Measurements from ENCODE around the gene TM9SF4. TPM values are rescaled to one million over a fixed set of nuclear protein-coding genes. Genes with fewer than 3 reads are reported as not detected.
"Not testable (repeated sequence)": the region's sequence is repeated elsewhere in the genome, so short reads cannot be mapped to it uniquely, and the experiment has no call there.

The TM9SF4 gene
- total RNA-seq, 1 donor from 2014 or later, result 39.6 TPM

GRCh38 chr20:32191422-32191821 lies 81.9 kb downstream of the TM9SF4 start:
- no peaks in the 10 kb centered on the region for H3K27me3 ChIP-seq (ENCODE audit: control insufficient read depth, insufficient read depth, low read length)
- TF ChIP-seq CTCF (IDR thresholded peaks at IDR 0.05; ENCODE audit: insufficient read depth, low read length, poor library complexity, severe bottlenecking), result no peak
- no peak for DNase-seq (ENCODE audit: low read depth)
- peaks cover 3% of the 10 kb centered on the region for H3K36me3 ChIP-seq (ENCODE audit: control insufficient read depth, insufficient read depth, low read length)
- H3K4me3 ChIP-seq (ENCODE audit: low read depth, low read length), result no peak overlapping the region

DNA sequence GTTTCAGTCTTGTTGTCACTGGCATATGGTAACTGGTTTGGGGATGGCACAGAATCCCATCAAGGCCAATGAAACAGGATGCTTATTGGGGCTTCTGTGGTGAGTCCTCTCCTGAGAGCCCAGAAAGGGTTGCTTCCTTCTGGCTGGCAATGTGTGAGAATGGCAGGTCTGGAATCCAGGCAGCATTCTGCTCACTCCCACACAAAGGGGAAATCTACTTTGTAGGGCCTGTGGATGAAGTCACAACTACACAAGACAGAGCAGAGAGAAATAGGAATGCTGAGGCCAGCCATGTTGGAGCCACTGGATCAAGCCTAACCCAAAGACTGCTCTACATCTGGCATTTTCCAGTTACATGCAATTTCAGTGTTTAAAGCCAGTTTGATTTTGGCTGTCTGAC lies 82.4 kb downstream of the TM9SF4 start:
- Histone ChIP-seq H3K4me3 (ENCODE audit: low read depth, low read length) (no peak overlapping the region), H3K36me3 (ENCODE audit: control insufficient read depth, insufficient read depth, low read length) (peaks cover 3% of the 10 kb centered on the region), H3K27me3 (ENCODE audit: control insufficient read depth, insufficient read depth, low read length) (no peaks in the 10 kb centered on the region)
- TF ChIP-seq CTCF (IDR thresholded peaks at IDR 0.05; ENCODE audit: insufficient read depth, low read length, poor library complexity, severe bottlenecking), result no peak
- no peak for DNase-seq (ENCODE audit: low read depth)

DNA sequence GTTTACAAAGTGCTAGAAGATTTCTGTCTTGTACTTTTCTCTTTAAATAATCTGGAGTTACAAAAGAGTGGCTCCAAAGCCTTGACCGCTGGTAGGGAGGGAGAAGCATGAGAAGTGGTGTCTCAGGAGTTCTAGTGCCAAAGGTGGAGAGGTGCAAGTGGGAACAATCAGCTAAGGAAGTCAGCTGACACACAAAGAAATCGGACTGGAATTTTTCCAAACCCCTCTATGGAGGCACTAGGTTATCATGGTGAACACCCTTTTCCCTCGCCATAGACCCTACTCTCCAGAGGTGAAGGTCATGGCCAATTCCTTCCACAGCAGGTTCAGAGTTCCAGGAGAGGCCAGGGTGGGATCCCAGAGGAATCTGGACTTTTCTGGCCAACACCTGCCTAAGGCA lies 83.2 kb downstream of the TM9SF4 start:
- H3K27me3 ChIP-seq (ENCODE audit: control insufficient read depth, insufficient read depth, low read length), result no peaks in the 10 kb centered on the region
- H3K4me3 ChIP-seq (ENCODE audit: low read depth, low read length), result no peak overlapping the region
- no peak for TF ChIP-seq CTCF (IDR thresholded peaks at IDR 0.05; ENCODE audit: insufficient read depth, low read length, poor library complexity, severe bottlenecking)
- no peak for DNase-seq (ENCODE audit: low read depth)
- H3K36me3 ChIP-seq (ENCODE audit: control insufficient read depth, insufficient read depth, low read length), result peaks cover 7% of the 10 kb centered on the region

DNA sequence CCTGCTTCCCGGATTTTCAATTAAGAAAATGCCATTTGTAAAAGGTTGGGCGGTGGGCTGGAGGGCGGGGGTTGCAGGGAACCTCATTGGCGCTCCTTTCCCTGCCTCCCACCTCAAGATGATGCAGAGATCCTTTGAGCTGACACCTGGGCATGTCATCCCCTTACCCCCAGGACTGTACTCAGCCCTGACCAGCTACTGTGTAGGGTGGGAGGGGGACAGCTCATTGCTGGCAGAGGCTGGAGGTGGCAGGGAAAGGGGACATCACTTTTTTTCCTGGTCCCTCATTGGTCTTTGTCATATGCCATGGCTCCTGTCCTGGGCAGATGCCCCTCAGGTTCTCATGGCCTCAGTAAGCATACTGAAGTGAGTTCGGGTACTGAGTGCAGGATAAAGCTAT lies 83.8 kb downstream of the TM9SF4 start:
- not testable (repeated sequence) for DNase-seq (ENCODE audit: low read depth); H3K27me3 ChIP-seq (ENCODE audit: control insufficient read depth, insufficient read depth, low read length); H3K4me3 ChIP-seq (ENCODE audit: low read depth, low read length); H3K36me3 ChIP-seq (ENCODE audit: control insufficient read depth, insufficient read depth, low read length)

- peaks cover 8% of the 10 kb centered on the region for H3K36me3 ChIP-seq (ENCODE audit: control insufficient read depth, insufficient read depth, low read length)
- no peaks in the 10 kb centered on the region for H3K27me3 ChIP-seq (ENCODE audit: control insufficient read depth, insufficient read depth, low read length)
- no peak for TF ChIP-seq CTCF (IDR thresholded peaks at IDR 0.05; ENCODE audit: insufficient read depth, low read length, poor library complexity, severe bottlenecking)
- H3K4me3 ChIP-seq (ENCODE audit: low read depth, low read length), result no peak overlapping the region
- DNase-seq (ENCODE audit: low read depth), result no peak
Observed at GRCh38 chr20:32193996-32194395, 84.5 kb downstream of the TM9SF4 start.

DNA sequence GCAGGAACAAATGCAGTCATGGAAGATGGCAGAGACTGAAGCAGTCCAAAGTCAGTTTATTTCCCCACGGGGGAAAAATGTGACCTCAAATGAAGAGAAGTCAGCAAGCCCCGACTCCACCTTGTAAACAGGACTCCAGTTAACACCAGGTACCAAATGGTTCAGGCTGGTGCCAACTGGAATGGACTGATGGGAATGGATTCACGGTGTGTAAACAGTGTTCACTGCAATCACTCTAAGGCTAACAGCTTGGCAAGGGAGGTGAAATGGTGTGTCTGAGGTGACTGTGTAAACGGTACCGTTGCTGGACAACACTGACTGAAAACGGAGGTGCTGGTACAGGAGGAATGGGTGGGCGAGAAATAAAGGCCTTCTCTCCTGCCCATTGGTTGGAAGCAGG lies 86.1 kb downstream of the TM9SF4 start:
- no peak for DNase-seq (ENCODE audit: low read depth)
- TF ChIP-seq CTCF (IDR thresholded peaks at IDR 0.05; ENCODE audit: insufficient read depth, low read length, poor library complexity, severe bottlenecking), result no peak
- H3K36me3 ChIP-seq (ENCODE audit: control insufficient read depth, insufficient read depth, low read length), result peaks cover 13% of the 10 kb centered on the region
- H3K4me3 ChIP-seq (ENCODE audit: low read depth, low read length), result no peak overlapping the region
- no peaks in the 10 kb centered on the region for H3K27me3 ChIP-seq (ENCODE audit: control insufficient read depth, insufficient read depth, low read length)

- peaks cover 13% of the 10 kb centered on the region for H3K36me3 ChIP-seq (ENCODE audit: control insufficient read depth, insufficient read depth, low read length)
- H3K4me3 ChIP-seq (ENCODE audit: low read depth, low read length); DNase-seq (ENCODE audit: low read depth); H3K27me3 ChIP-seq (ENCODE audit: control insufficient read depth, insufficient read depth, low read length): not testable (repeated sequence)
Observed at GRCh38 chr20:32196613-32197012, 87.1 kb downstream of the TM9SF4 start.

DNA sequence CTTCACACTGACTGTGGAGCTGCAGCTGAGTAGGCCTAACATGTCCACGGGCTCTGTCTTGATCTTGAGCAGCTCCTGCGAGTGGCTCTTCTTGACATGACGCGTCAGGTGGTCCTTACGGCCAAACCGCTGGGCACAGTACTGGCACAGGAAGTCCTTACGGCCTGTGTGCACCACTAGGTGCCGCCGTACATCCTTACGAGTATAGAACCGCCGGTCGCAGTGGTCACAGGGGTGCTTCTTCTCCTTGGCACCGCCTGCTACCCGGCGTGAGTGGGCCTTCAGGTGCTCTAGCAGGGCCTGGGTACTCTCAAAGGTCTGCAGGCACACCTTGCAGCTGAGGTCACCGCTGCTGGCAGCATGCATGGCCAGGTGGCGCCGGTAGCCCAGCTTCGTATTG lies 87.6 kb downstream of the TM9SF4 start:
- not testable (repeated sequence) for H3K4me3 ChIP-seq (ENCODE audit: low read depth, low read length); H3K27me3 ChIP-seq (ENCODE audit: control insufficient read depth, insufficient read depth, low read length); DNase-seq (ENCODE audit: low read depth)
- H3K36me3 ChIP-seq (ENCODE audit: control insufficient read depth, insufficient read depth, low read length), result peaks cover 13% of the 10 kb centered on the region
